ENCODE measurements around the gene FAM136A.

DNA sequence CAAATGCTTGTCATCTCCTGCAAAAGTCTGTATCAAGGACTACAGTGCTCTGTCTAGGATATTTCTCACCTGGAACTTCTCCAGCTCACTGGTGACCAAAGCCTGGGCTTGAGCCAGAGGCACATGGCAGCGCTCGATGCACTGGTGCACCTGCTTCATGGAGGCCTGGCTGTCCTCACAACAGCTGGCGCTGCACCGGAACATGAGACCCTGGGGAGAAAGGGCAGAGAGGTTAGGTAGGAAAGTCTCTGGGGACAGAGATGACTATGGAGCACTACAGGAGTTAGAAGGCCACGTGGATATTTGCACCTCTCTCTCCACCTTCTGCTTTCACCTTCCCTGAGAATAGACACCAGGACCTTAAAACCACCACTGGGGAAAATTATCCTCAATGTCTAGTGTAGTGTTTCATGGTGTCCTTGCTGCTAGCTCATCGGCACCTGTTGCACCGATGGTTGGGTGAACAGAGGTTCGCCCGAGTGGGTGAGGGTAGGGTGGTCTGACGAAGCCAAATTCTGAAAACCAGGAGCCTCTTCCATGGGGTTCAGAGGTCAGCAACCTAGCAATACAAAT is 1.0 kb downstream of the FAM136A start:
- no peak for TF ChIP-seq JUNB (IDR thresholded peaks at IDR 0.05)
- TF ChIP-seq TCF7 (IDR thresholded peaks at IDR 0.05; ENCODE audit: borderline replicate concordance) = no peak
- no peak; a peak in 1 of 6 replicates for TF ChIP-seq CTCF (IDR thresholded peaks at IDR 0.05 in 2 of 3, conservative IDR thresholded peaks at IDR 0.05 in 1 of 3; ENCODE audit: control insufficient read depth in 2 of 3, extremely low read depth in 1 of 3, insufficient read depth in 1 of 3, low read depth in 3 of 3, low read length in 3 of 3)
- TF ChIP-seq ASH2L (IDR thresholded peaks at IDR 0.05; ENCODE audit: borderline replicate concordance, low read depth) = no peak
- no peak for TF ChIP-seq ZBTB40 (IDR thresholded peaks at IDR 0.05; ENCODE audit: borderline replicate concordance)
- no peak for TF ChIP-seq CEBPB (IDR thresholded peaks at IDR 0.05; ENCODE audit: borderline replicate concordance in 1 of 2, low read depth in 2 of 2, low read length in 2 of 2)
- TF ChIP-seq SP1 (IDR thresholded peaks at IDR 0.05; ENCODE audit: low read depth, low read length) = no peak
- TF ChIP-seq, protein P1, sequence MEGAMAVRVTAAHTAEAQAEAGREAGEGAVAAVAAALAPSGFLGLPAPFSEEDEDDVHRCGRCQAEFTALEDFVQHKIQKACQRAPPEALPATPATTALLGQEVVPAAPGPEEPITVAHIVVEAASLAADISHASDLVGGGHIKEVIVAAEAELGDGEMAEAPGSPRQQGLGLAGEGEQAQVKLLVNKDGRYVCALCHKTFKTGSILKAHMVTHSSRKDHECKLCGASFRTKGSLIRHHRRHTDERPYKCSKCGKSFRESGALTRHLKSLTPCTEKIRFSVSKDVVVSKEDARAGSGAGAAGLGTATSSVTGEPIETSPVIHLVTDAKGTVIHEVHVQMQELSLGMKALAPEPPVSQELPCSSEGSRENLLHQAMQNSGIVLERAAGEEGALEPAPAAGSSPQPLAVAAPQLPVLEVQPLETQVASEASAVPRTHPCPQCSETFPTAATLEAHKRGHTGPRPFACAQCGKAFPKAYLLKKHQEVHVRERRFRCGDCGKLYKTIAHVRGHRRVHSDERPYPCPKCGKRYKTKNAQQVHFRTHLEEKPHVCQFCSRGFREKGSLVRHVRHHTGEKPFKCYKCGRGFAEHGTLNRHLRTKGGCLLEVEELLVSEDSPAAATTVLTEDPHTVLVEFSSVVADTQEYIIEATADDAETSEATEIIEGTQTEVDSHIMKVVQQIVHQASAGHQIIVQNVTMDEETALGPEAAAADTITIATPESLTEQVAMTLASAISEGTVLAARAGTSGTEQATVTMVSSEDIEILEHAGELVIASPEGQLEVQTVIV (IDR thresholded peaks at IDR 0.05; ENCODE audit: borderline replicate concordance, partially characterized antibody) = no peak
- TF ChIP-seq POLR2A (IDR thresholded peaks at IDR 0.05; ENCODE audit: low read depth, low read length) = no peak
- no peak for TF ChIP-seq RFX5 (IDR thresholded peaks at IDR 0.05; ENCODE audit: low read depth, low read length)
- TF ChIP-seq EGR1 (IDR thresholded peaks at IDR 0.05; ENCODE audit: borderline replicate concordance in 1 of 2, low read depth in 2 of 2, low read length in 2 of 2) = no peak
- no peak for TF ChIP-seq GABPA (IDR thresholded peaks at IDR 0.05; ENCODE audit: low read depth)
- no peak for TF ChIP-seq MXI1 (IDR thresholded peaks at IDR 0.05; ENCODE audit: low read depth, low read length)
- TF ChIP-seq, protein P2, sequence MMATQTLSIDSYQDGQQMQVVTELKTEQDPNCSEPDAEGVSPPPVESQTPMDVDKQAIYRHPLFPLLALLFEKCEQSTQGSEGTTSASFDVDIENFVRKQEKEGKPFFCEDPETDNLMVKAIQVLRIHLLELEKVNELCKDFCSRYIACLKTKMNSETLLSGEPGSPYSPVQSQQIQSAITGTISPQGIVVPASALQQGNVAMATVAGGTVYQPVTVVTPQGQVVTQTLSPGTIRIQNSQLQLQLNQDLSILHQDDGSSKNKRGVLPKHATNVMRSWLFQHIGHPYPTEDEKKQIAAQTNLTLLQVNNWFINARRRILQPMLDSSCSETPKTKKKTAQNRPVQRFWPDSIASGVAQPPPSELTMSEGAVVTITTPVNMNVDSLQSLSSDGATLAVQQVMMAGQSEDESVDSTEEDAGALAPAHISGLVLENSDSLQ (IDR thresholded peaks at IDR 0.05) = no peak
